Measurements from ENCODE around the gene CACNA1C. TPM values are rescaled to one million over a fixed set of nuclear protein-coding genes. Genes with fewer than 3 reads are reported as not detected.
A peak's percentile ranks its signal among the peaks of the same experiment; 100 is the strongest.

The CACNA1C gene
- total RNA-seq, 2 donors from 2014 or later, result 0.05 to 0.31 TPM

- Mint-ChIP-seq H3K27ac (no peak overlapping the region), H3K36me3 (no peaks in the 10 kb centered on the region), H3K9me3 (no peaks in the 10 kb centered on the region)
- DNase-seq (ENCODE audit: low spot score in 2 of 2) (no peak), ATAC-seq (no peak)
These were observed 25.4 kb upstream of the CACNA1C start for GRCh38 chr12:2027351-2027750.

DNA sequence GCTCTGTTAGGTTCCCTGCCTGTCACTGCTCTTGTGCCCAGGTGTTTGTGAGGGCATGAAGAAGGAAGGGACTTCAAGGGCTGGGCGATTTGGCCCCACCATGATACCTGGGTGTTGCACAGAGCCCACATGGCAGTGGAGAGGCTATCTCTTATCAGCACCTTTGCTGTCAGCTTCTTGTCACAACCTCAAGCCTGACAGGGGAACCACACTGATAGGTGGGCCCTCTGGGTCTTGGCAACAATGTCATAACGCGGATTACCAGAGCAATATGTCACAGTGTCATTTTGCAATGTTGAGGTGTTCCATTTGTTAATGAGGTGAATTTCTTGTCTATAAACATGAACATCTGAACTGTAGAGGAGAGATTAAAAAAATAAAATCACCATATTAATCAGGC is 22.9 kb upstream of the CACNA1C start:
- Mint-ChIP-seq H3K36me3 (no peaks in the 10 kb centered on the region), H3K27ac (no peak overlapping the region), H3K9me3 (no peaks in the 10 kb centered on the region)
- ATAC-seq (no peak), DNase-seq (ENCODE audit: low spot score in 2 of 2) (no peak)

DNA sequence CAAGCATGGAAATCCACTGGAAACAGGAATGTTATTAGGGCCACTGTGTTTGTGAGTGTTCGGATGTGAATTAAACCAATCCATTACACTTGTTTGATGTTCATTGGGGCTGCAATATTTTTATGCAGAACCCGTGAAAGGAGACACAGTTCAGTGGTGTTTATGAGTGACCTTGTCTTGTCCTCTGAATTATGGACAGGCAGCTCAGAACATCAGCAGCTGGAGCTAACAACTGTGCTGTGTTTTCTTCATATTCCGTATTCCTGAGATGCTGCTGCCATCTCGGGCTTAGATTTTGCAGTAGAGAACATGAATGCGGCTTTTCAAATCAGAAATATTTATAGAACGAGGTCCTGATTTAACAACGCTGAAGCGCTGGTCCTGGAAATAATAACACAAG is 20.3 kb upstream of the CACNA1C start:
- DNase-seq (ENCODE audit: low spot score in 2 of 2) (no peak), ATAC-seq (no peak)
- Mint-ChIP-seq H3K27ac (no peak overlapping the region), H3K9me3 (no peaks in the 10 kb centered on the region), H3K36me3 (no peaks in the 10 kb centered on the region)

DNA sequence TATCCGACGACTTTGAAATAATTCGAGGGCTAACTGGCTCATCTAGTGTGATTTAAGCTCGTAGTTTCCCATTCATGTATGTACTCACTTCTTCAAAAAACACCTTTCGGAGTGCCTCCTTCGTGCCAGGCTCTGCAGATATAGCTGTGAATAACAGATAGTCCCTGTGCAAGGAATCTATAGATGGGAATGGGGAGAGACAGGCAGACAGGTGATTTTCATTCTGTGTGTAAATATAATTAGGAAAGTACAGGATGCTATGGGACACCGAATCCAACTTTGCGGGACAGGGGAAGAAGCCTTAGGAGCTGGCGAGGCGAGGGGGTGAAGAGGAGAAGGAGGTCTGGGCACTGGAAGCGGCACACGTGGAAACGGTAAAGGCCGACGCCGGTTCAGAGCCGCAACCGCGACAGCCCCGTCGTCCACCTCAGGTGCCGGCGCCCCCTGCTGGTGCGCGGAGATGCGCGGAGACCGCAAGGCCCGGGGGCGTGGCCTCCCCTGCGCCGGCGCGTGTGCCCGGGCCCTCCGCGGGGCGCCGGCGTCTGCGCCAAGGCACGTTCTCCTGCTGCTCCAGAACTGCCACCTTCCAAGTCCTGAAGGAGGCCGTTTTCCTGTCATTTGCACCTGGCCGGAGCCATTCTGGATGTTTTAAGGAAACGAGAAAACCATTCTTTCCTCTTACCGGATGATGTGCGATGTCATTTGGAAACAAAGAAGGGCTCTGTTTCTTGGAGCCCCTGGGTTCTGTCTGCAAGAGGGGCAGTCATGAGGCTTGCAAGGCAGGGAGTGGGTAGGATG is 18.0 kb upstream of the CACNA1C start:
- peak; percentile 84 to 96 for DNase-seq (ENCODE audit: low spot score in 2 of 2)
- H3K27ac Mint-ChIP-seq, result no peak overlapping the region
- no peaks in the 10 kb centered on the region for H3K9me3 Mint-ChIP-seq
- ATAC-seq, result peak; percentile 99 to 100
- no peaks in the 10 kb centered on the region for H3K36me3 Mint-ChIP-seq

GRCh38 chr12:2035431-2036055 is 17.2 kb upstream of the CACNA1C start:
- H3K36me3 Mint-ChIP-seq, result no peaks in the 10 kb centered on the region
- no peaks in the 10 kb centered on the region for H3K9me3 Mint-ChIP-seq
- peak in 1 of 2 donors; percentile 8 for DNase-seq (ENCODE audit: low spot score in 2 of 2)
- no peak overlapping the region for H3K27ac Mint-ChIP-seq
- peak; percentile 9 to 43 for ATAC-seq

GRCh38 chr12:2039034-2039433 is 13.8 kb upstream of the CACNA1C start:
- no peak for DNase-seq (ENCODE audit: low spot score in 2 of 2)
- no peak for ATAC-seq
- H3K27ac Mint-ChIP-seq, result no peak overlapping the region
- H3K9me3 Mint-ChIP-seq, result no peaks in the 10 kb centered on the region
- H3K36me3 Mint-ChIP-seq, result no peaks in the 10 kb centered on the region

GRCh38 chr12:2043054-2043453 is 9.7 kb upstream of the CACNA1C start:
- H3K27ac Mint-ChIP-seq, result no peak overlapping the region
- DNase-seq (ENCODE audit: low spot score in 2 of 2) (no peak), ATAC-seq (no peak)
- no peaks in the 10 kb centered on the region for H3K36me3 Mint-ChIP-seq
- H3K9me3 Mint-ChIP-seq, result no peaks in the 10 kb centered on the region

DNA sequence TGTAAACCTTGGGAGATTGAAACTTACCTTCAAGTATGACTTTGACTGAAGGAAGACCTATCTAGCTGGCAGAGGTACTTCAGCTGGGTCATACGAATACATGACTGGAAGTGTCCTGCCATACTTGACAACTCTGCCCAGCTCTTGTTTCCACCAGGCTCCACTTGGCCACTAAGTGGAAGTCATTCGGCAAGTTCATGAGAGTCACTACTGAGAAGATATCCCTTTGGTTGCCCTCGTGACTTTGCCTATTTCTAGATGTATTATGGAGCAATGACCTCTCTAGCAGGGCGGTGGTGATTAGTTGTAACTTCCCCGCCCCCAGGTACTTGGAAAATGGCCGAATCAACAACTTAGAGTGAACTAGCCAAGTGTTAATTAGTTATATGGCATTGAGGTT is 8.6 kb upstream of the CACNA1C start:
- ATAC-seq, result no peak
- Mint-ChIP-seq H3K36me3 (no peaks in the 10 kb centered on the region), H3K27ac (no peak overlapping the region), H3K9me3 (no peaks in the 10 kb centered on the region)
- DNase-seq (ENCODE audit: low spot score in 2 of 2), result no peak

- no peaks in the 10 kb centered on the region for H3K9me3 Mint-ChIP-seq
- no peak overlapping the region for H3K27ac Mint-ChIP-seq
- no peak for ATAC-seq
These were observed 5.8 kb upstream of the CACNA1C start for GRCh38 chr12:2046957-2047356.

DNA sequence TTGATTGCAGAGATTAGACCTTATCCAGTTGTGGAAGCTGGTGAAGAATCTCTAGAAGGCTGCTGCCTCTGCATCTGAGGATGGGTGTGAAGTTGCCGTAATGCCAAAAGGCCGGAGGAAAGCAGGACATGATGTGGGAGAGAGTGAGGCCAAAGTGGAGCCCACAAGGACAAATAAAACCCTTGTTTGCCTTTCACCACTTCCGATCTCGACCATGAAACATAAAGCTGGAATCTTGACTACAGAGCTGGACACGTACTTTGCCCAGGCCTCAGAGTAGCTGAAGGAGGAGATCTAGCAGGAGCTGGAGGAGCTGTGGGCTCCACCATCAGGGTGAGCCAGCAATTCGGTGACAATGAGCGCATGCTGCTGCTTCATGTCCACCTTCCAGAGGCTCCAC is 5.0 kb upstream of the CACNA1C start:
- no peak overlapping the region for H3K27ac Mint-ChIP-seq
- ATAC-seq (no peak), DNase-seq (ENCODE audit: low spot score in 2 of 2) (no peak)
- no peaks in the 10 kb centered on the region for H3K9me3 Mint-ChIP-seq
- peaks cover 0 to 8% of the 10 kb centered on the region in 2 donors for H3K36me3 Mint-ChIP-seq

More at GRCh38 chr12:2046957-2047356, 5.8 kb upstream of the CACNA1C start:
- DNase-seq (ENCODE audit: low spot score in 2 of 2), result no peak
- peaks cover 0 to 7% of the 10 kb centered on the region in 2 donors for H3K36me3 Mint-ChIP-seq

DNA sequence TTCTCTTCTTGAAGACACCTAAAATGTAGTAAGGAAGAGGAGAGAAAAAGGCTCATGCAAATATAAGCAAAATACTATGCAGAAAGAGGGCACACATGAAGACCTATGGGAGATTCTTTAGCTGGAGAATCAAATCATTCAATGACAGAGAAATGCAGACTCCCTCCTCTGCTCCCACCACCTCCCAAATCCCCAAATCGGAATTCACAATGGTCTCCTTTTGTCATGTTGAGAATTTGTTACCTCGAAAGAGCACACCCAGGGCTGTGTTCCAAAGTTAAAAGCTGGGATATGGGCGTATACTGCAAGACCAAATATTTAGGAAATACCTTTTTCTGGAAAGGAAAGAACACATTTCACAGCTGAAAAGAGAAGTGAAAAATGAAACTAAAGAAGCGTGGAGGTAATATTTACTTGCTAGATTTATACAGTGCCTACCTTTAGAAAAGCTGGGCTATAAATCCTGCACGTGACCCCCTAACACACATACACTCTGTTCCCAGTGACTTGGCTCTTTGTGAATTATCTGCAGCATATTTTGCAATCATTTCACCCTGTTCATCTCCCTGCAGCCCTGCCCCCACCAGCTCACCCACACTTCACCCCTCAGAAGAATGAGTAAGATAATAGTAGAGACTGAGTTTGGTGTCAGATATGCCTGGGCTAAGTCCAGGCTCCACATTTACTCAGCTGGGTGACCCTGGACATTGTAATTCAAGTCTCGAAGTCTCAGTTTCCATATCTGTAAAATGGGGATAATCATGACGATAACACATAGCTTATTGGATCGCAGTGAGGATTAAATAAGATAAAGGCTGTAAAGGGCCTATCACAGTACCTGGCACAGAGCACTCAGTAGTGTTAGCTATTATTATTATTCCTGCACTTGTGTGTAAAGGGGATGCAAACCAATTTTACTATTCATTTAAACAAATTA is 2.9 kb upstream of the CACNA1C start:
- ATAC-seq, result no peak
- Mint-ChIP-seq H3K36me3 (peaks cover 0 to 8% of the 10 kb centered on the region in 2 donors), H3K27ac (no peak overlapping the region), H3K9me3 (no peaks in the 10 kb centered on the region)
- DNase-seq (ENCODE audit: low spot score in 2 of 2), result no peak

DNA sequence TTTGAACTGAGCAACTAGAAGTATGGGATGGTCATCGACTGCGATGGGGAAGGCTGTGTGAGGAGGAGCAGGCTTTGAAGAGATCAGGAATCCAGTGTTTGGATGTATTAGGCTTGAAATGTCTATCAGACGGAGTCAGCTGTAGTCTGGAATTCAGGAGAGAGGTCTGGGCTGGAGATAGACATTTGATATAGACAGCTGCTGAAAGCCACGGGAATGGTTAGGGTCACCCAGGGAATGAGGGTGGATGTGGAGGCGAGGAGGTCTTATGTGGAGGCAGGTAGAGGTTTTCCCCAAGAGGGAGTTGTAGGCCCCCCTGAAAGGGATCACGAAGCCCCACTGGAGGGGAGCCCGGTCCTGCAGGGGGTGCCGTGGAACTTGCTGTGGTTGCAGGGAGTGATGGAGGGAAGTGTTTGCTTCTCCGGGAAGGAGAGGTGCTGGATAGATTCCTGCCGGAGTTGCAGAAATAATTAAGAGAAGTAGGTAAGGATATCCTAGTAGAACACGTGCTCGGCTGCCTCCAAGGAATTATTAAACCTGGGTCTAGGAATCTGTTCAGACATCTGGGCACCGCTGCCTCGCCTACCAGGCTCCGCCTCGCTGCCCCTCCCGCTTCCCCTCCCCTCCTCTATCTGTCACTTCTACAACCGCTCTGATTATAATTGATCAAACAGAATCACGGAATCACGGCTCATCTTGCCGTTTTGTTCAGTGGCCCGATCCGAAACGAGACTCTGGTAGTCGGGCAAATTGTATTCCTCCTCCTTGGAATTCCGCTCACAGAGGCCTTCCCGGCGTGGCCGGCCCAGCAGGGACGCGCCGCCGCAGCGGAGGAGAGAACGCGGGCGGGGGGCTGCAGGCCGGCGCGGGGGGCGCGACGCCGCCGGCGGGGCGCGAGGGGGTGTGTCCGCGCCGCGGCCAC is 826 bp upstream of the CACNA1C start:
- H3K36me3 Mint-ChIP-seq, result peaks cover 0 to 8% of the 10 kb centered on the region in 2 donors
- DNase-seq (ENCODE audit: low spot score in 2 of 2) (no peak), ATAC-seq (no peak)
- no peaks in the 10 kb centered on the region for H3K9me3 Mint-ChIP-seq
- peak overlapping the region in 1 of 2 donors; percentile 60 for H3K27ac Mint-ChIP-seq

DNA sequence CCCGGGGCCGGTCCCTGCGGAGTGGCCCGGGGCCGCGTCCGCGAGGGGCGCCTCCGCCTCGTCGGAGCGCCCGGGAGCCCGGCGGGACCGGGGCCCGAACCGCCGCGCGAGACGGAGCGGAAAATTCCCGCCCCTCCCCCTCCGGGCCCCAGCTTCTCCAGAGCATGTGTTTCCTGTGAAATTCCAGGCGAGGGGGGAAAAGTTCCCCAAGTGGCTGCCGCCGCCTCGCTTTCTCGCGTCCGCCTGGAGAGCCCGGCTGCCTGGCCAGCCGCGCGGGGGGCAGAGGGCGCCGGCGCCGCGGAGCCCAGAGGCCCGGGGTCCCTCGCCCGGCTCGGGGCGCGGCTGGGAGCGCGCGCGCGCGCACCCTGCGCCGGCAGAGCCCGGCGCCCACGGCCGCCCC is 904 bp downstream of the CACNA1C start:
- no peaks in the 10 kb centered on the region for H3K9me3 Mint-ChIP-seq
- DNase-seq (ENCODE audit: low spot score in 2 of 2) (no peak), ATAC-seq (no peak)
- H3K27ac Mint-ChIP-seq, result no peak overlapping the region
- peaks cover 0 to 8% of the 10 kb centered on the region in 2 donors for H3K36me3 Mint-ChIP-seq

- no peak overlapping the region for H3K27ac Mint-ChIP-seq
- ATAC-seq, result no peak
- peaks cover 0 to 8% of the 10 kb centered on the region in 2 donors for H3K36me3 Mint-ChIP-seq
- DNase-seq (ENCODE audit: low spot score in 2 of 2), result no peak
- no peaks in the 10 kb centered on the region for H3K9me3 Mint-ChIP-seq
These were observed 1.6 kb downstream of the CACNA1C start for GRCh38 chr12:2054091-2055018.

Measured in activated naive CD4-positive, alpha-beta T cell treated with anti-CD3 and anti-CD28 coated beads, Interleukin-2, amount 50 U/mL, for 72 hours (primary cell).